Upper lobe of left lung (tissue), 6 donors: ENCODE results near the gene LCE2A. TPM values are rescaled to one million over a fixed set of nuclear protein-coding genes. Genes with fewer than 3 reads are reported as not detected.
"Not testable (repeated sequence)": the region's sequence is repeated elsewhere in the genome, so short reads cannot be mapped to it uniquely, and the experiment has no call there.

ENCODE experiments used
- ATAC-seq, 2 donors: fragments of 200-7000 bp; cut with Tn5 transposase; one replicate each; pipeline ENCODE4 v1.9.1; 2022; ENCODE audit warnings: mild to moderate bottlenecking in 2 of 2, moderate library complexity in 2 of 2; ENCODE audit not compliant: low FRiP score in 2 of 2
- DNase-seq, 2 donors: peaks; one replicate each; pipeline ENCODE4 v3.0.0-alpha.2; 2019 to 2020
- H3K27ac ChIP-seq, 4 donors: fragments of 200-600 bp; sonication (generic); one replicate each; pipeline ENCODE4 v1.5.1; 2016 to 2019
- H3K27me3 ChIP-seq, 4 donors: fragments of 200-600 bp; sonication (generic); one replicate each; pipeline ENCODE4 v1.5.1; 2017 to 2019
- H3K36me3 ChIP-seq, 4 donors: fragments of 200-600 bp; sonication (generic); one replicate each; pipeline ENCODE4 v1.5.1; 2016 to 2019
- H3K4me1 ChIP-seq, 4 donors: fragments of 200-600 bp; sonication (generic); one replicate each; pipeline ENCODE4 v1.5.1; 2018 to 2019
- H3K4me3 ChIP-seq, 4 donors: fragments of 200-600 bp; sonication (generic); one replicate each; pipeline ENCODE4 v1.5.1; 2017 to 2019; ENCODE audit warnings: mild to moderate bottlenecking in 2 of 4, moderate library complexity in 1 of 4
- H3K9me3 ChIP-seq, 4 donors: fragments of 200-600 bp; sonication (generic); one replicate each; pipeline ENCODE4 v1.5.1; 2018 to 2019
- CTCF ChIP-seq, 6 experiments: fragments of 450-650 bp in 4 of 6; fragments of 200-600 bp in 2 of 6; sonication (generic) in 2 of 6; IDR thresholded peaks; one replicate each; pipeline ENCODE4 v1.5.1; 2016 to 2019; ENCODE audit warnings: antibody characterized with exemption in 6 of 6
- EP300 ChIP-seq, 4 donors: sonication (generic); formaldehyde crosslinking; IDR thresholded peaks; one replicate each; pipeline ENCODE4 v1.5.1; 2017; ENCODE audit warnings: antibody characterized with exemption in 4 of 4, control low read depth in 2 of 4
- POLR2A ChIP-seq, 4 donors: fragments of 450-650 bp; IDR thresholded peaks; one replicate each; pipeline ENCODE4 v1.5.1; 2016 to 2017; ENCODE audit warnings: antibody characterized with exemption in 4 of 4, mild to moderate bottlenecking in 2 of 4
- POLR2AphosphoS5 ChIP-seq, 2 donors: sonication (generic); formaldehyde crosslinking; IDR thresholded peaks; one replicate each; pipeline ENCODE4 v1.5.1; 2017; ENCODE audit warnings: antibody characterized with exemption in 2 of 2
- WGBS, 2 donors: methylation state at CpG; one replicate each; pipeline ENCODE4 v1.1.5; 2017 to 2018; 5-methylcytosine and 5-hydroxymethylcytosine counted together
- total RNA-seq, 6 donors: library from RNA; depleted of rRNA in 4 of 6; stranded (reverse); fragments of >200 nt in 4 of 6; gene quantifications; one replicate each; pipeline versions ENCODE4 v1.1.0 to v1.2.1, GENCODE V29; 2016 to 2021
- donor health status: DM: no; HTN: no; CAD: no; lungs with moderate emphysema.
- donor health status: DM: no; HTN: yes; CAD: no; lungs with severe emphysema.

Gene LCE2A
- total RNA-seq, 6 donors from 2014 or later: not detected

- Histone ChIP-seq H3K27ac (no peak overlapping the region), H3K36me3 (no peaks in the 10 kb centered on the region), H3K27me3 (no peaks in the 10 kb centered on the region), H3K4me3 (no peak overlapping the region), H3K9me3 (no peaks in the 10 kb centered on the region), H3K4me1 (no peaks in the 10 kb centered on the region)
- ATAC-seq (no peak), DNase-seq (peak in 1 of 2 donors; percentile 4)
- TF ChIP-seq POLR2A (IDR thresholded peaks at IDR 0.05) (no peak), EP300 (IDR thresholded peaks at IDR 0.05) (no peak), POLR2AphosphoS5 (IDR thresholded peaks at IDR 0.05) (no peak), CTCF (IDR thresholded peaks at IDR 0.05) (no peak)
- WGBS, 2 donors: 68 to 70% methylated on average over 5 to 6 of the region's 6 CpGs
Observed at GRCh38 chr1:152679459-152679858, 18.7 kb upstream of the LCE2A start.

GRCh38 chr1:152681616-152682015 lies 16.5 kb upstream of the LCE2A start:
- Histone ChIP-seq H3K36me3 (no peaks in the 10 kb centered on the region), H3K9me3 (no peaks in the 10 kb centered on the region), H3K27ac (no peak overlapping the region), H3K27me3 (no peaks in the 10 kb centered on the region), H3K4me1 (no peaks in the 10 kb centered on the region), H3K4me3 (no peak overlapping the region)
- ATAC-seq (no peak), DNase-seq (no peak)
- TF ChIP-seq POLR2AphosphoS5 (IDR thresholded peaks at IDR 0.05): no peak
- no peak for TF ChIP-seq POLR2A (IDR thresholded peaks at IDR 0.05)
- TF ChIP-seq EP300 (IDR thresholded peaks at IDR 0.05): no peak
- TF ChIP-seq CTCF (IDR thresholded peaks at IDR 0.05): no peak
- WGBS, 2 donors: 62 to 64% methylated on average over 2 of the region's 2 CpGs

- no peaks in the 10 kb centered on the region for H3K36me3 ChIP-seq
- DNase-seq: no peak
- no peak overlapping the region for H3K27ac ChIP-seq
- no peaks in the 10 kb centered on the region for H3K4me1 ChIP-seq
- H3K9me3 ChIP-seq: no peaks in the 10 kb centered on the region
- no peak for ATAC-seq
- TF ChIP-seq EP300 (IDR thresholded peaks at IDR 0.05) (no peak), POLR2AphosphoS5 (IDR thresholded peaks at IDR 0.05) (no peak), CTCF (IDR thresholded peaks at IDR 0.05) (no peak), POLR2A (IDR thresholded peaks at IDR 0.05) (no peak)
- no peak overlapping the region for H3K4me3 ChIP-seq
- no peaks in the 10 kb centered on the region for H3K27me3 ChIP-seq
Observed at GRCh38 chr1:152683846-152684245, 14.3 kb upstream of the LCE2A start.

- not testable (repeated sequence) for ATAC-seq, H3K27ac ChIP-seq, H3K9me3 ChIP-seq, H3K4me3 ChIP-seq, H3K27me3 ChIP-seq, H3K36me3 ChIP-seq, DNase-seq, H3K4me1 ChIP-seq
- 50 to 77% methylated on average over 1 to 4 of the region's 4 CpGs for WGBS, 2 donors
Observed at GRCh38 chr1:152685823-152686222, 12.3 kb upstream of the LCE2A start, which contains the start of gene LCE2B. Gene LCE2B (plus strand): TSS chr1:152686123. CDS start chr1:152686844, 721 bp downstream.

DNA sequence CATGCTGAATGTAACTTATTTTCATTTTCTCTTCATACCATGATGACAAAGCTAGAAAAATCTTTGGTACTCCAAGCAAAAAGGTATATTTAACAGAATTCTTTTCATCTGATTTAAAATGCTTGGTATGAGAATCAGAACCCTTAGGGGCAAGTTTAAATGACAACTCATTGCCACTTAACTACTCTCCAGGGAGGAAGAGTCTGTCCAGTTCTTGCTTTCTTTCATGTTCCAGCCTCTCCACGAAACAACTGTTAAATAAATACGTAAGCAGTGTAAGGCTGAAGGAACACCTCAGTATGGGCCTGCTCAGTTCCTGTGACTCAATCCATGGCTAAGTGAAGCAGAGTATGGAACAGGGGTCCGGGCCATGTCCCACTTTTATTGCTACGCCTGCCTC lies 1.6 kb downstream of the LCE2A start:
- TF ChIP-seq CTCF (IDR thresholded peaks at IDR 0.05) (no peak), POLR2A (IDR thresholded peaks at IDR 0.05) (no peak), EP300 (IDR thresholded peaks at IDR 0.05) (no peak), POLR2AphosphoS5 (IDR thresholded peaks at IDR 0.05) (no peak)
- ATAC-seq (no peak), DNase-seq (no peak)
- Histone ChIP-seq H3K9me3 (peaks cover 0 to 4% (median 1%) of the 10 kb centered on the region in 4 donors), H3K36me3 (no peaks in the 10 kb centered on the region), H3K4me3 (no peak overlapping the region), H3K4me1 (no peaks in the 10 kb centered on the region), H3K27me3 (no peaks in the 10 kb centered on the region), H3K27ac (no peak overlapping the region)
- 76 to 77% methylated on average over 4 of the region's 4 CpGs for WGBS, 2 donors
